ENCODE measurements around the gene KRTAP19-8.

The KRTAP19-8 gene

DNA sequence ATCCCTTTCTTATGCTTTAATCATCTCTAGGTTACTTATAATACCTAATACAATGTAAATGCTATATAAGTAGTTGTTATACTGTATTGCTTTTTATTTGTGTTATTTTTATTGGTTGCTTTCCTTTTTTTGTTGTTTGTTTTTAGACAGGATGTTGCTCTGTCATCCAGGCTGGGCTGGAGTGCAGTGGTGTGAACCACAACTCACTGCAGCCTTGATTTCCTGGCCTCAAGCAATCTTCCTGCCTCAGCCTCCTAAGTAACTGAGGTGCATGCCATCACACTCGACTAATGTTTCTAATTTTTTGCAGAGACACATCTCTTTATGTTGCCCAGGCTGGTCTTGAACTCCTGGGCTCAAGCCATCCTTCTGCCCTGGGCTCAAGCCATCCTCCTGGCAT lies 26.9 kb downstream of the KRTAP19-8 start:
- DNase-seq: peak; percentile 48

DNA sequence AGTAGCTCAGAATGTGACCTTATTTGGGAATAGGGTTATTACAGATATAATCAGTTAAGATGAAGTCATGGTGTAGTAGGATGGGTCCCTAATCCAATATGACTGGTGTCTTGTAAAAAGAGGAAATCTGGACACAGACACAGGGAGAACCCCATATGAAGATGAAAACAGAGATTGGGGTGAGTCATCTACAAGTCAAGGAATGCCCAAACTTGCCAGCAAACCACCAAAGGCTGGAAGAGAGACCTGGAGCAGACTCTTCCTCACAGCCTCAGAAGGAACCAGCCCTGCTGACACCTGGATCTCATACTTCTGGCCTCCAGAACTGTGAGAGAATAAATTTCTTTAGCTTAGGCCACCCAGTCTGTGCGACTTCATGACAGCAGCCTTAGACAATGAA lies 29.9 kb downstream of the KRTAP19-8 start:
- no peak for DNase-seq

DNA sequence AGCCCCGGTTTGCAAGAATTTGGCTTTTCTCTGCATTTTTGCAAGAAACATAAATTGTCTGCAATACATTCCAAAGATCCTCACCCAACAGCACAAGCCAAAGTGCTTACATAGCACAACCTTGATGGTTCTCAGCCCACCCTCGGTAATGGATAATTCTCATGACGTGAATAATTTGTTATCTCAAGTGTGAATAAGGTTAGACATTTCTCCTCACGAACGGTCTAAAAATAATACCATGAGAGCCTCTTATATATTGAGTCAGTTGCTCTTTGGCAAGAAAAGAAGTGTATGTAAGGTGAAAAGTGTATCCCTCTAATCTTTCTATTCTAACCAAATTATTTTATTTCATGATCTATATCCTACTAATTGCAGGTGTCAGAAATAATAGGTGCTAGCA lies 33.3 kb downstream of the KRTAP19-8 start:
- DNase-seq: no peak

DNA sequence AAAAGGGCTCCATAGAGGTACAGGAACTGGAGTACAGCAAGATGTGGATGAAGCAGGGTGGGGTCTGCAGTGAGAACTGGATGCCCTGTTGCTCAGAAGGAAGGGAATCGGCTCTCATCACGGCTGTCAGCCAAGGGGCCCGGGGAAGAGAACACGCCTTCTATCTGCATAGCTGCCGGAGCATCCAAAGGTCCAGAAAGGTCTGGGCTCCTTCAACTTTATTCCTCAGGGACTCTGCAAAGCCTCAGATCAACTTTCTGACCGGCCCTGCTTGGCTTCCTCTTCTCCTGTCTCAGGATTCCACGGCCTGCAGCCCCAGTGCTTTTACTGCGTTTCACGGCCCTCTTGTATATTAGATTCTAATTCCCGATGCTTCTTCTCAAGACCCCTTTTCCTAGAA lies 34.8 kb downstream of the KRTAP19-8 start:
- DNase-seq: no peak

DNA sequence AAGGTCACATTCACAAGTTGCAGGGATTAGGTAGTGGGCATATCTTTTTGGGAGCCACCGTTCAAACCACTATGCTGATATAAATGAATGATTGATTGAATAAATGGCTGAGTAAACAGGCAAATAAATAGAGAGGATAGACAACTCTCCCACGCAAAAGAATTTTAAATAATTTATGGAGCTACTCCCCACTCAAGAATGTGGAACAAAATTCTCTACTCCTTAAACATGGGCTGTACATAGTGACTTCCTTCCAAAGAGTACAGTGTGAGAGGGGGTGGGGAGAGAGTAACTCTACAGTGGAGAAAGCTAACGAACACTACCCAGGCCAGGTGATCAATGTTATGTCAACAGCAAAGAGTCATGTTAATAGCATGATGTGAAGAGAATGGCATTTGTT lies 40.7 kb downstream of the KRTAP19-8 start:
- DNase-seq: no peak

DNA sequence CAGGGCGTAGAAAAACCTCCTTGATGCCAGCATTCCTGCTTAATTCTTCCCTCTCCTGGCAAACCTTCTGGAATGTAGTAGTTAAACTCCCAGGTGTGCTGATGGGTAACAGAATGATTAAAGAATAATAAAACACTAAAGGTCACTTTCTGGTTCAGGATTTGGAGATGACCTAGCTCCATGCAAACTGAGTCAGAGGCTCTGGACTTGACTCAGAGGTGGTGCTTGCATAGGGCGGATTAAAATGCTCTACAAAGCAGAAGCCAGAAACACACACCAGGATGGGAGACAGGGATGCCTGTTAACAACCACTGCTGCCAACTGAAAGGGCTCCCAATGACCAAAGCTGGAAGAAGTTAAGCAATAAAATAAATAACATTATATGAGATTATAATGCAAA lies 41.5 kb downstream of the KRTAP19-8 start:
- DNase-seq: no peak

DNA sequence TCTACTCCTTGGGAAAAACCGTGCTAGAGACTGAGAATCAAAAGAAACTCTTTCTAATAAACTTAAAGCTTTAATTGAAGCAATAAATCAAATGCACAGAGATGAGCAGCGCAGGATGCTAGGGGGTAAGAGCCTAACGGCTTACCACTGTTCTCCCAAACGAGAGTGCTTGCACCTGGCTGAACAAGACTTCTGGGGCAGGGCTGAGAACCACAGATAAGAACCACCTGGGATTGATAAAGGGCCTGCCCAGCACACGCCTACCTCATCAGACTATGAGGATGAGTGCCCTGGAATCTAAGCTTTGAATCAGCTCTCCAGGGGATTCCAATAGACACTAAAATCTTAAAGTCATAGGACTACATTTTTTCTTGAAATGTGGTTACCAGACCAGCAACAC lies 43.3 kb downstream of the KRTAP19-8 start:
- DNase-seq: no peak

DNA sequence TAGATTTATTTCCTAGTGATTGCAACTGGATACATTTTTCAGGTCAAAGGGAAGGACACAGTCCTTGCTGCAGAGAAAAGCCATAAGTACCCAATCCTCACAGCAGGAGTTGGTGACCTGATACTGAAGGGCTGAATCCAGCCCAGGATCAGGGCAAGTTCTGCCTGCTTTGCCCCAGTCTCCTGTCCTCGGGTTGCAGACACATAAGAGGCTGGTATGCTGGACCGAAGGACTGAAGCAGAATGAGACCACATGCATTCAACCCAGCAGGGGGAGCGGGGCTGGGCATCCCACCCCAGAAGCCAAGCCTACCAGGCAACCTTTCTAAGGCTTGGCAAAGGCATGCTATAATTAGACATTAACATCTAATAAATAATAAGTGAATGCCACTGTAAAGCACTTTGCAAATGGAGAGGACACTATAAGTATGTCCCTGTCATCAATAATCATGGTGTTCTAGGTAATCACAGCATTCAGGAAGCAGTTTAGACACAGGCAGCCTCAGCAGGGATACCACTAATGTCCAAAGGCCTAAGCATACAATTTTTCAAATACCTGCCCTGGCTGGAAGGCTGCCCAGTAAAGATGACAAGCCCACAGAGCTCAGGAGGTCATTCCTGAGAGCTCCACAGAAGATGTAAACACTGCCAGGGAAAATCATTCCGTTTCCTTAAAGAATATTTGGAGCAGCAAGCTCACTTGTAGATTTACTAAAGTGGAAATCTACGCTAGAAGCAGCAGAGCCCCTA lies 47.6 kb downstream of the KRTAP19-8 start:
- DNase-seq: no peak

DNA sequence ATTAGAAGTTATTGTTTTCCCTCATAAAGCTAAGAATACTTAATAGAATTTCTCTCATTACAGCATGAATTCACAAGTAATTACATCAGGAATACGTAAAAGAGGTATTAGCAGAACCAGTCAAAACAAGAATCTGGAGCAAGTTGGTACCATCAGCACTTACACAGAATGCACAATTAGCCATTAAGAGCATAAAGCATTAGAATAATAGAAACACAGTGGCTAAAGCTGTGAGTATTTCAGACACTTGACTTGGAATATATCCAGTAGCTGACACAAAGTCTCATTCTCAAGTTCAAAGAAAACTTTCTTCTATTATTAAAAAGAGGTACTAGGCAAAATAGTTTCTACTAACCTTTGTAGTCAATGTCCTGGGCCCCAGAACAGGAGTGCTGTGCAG lies 49.6 kb downstream of the KRTAP19-8 start:
- DNase-seq: no peak

Data from CD4-positive, alpha-beta T cell treated with Interleukin-4 for 4 hours (primary cell).